Activated B cell treated with CpG ODN at 0.5 μM for 24 hours (primary cell): ENCODE measurements around the gene LYSET. TPM values are rescaled to one million over a fixed set of nuclear protein-coding genes. Genes with fewer than 3 reads are reported as not detected.
A peak's percentile ranks its signal among the peaks of the same experiment; 100 is the strongest.

Experiments
- ATAC-seq: fragments of 200-7000 bp; cut with Tn5 transposase; one replicate; pipeline ENCODE4 v1.10.0; 2021; ENCODE audit warnings: low read depth, mild to moderate bottlenecking, moderate library complexity
- CTCF ChIA-PET: fragments of 350-600 bp; sonication (Branson Sonifier 250); formaldehyde crosslinking; loops from one replicate; lab custom pipeline; 2021; ENCODE audit warnings: antibody characterized with exemption; lab: Charles Lee
- POLR2A ChIA-PET: fragments of 350-600 bp; sonication (Branson Sonifier 250); formaldehyde crosslinking; loops from one replicate; lab custom pipeline; 2021; ENCODE audit warnings: antibody characterized with exemption; lab: Charles Lee
- DNase-seq: peaks from one replicate; pipeline ENCODE4 v3.0.0; 2022
- H3K27ac Mint-ChIP-seq: one replicate; pipeline ENCODE4 v1.8.0; 2020; ENCODE audit warnings: mixed read lengths
- H3K27me3 Mint-ChIP-seq: one replicate; pipeline ENCODE4 v1.8.0; 2021; ENCODE audit warnings: mixed read lengths
- H3K36me3 Mint-ChIP-seq: one replicate; pipeline ENCODE4 v1.8.0; 2021; ENCODE audit warnings: low read depth, mixed read lengths
- H3K4me1 Mint-ChIP-seq: one replicate; pipeline ENCODE4 v1.8.0; 2021; ENCODE audit warnings: mixed read lengths
- H3K4me3 Mint-ChIP-seq: one replicate; pipeline ENCODE4 v1.8.0; 2020; ENCODE audit warnings: mild to moderate bottlenecking, mixed read lengths
- H3K9me3 Mint-ChIP-seq: one replicate; pipeline ENCODE4 v1.8.0; 2020; ENCODE audit warnings: mixed read lengths
- intact Hi-C: fragments of 100-400 bp; cut with micrococcal nuclease; formaldehyde crosslinking; loops from one replicate; pipeline ENCODE4 v1.15.1; 2024
- total RNA-seq: library from RNA; stranded (reverse); gene quantifications from 2 replicates; pipeline ENCODE4 v1.2.3, GENCODE V29; 2022
- TF ChIP-seq, protein P1 (sequence below): fragments of 200-600 bp; IDR thresholded peaks from one replicate; pipeline ENCODE4 v1.8.0; 2022; ENCODE audit warnings: antibody characterized with exemption, mild to moderate bottlenecking

LYSET gene
- total RNA-seq, 1 donor from 2014 or later, result 19.3 TPM

DNA sequence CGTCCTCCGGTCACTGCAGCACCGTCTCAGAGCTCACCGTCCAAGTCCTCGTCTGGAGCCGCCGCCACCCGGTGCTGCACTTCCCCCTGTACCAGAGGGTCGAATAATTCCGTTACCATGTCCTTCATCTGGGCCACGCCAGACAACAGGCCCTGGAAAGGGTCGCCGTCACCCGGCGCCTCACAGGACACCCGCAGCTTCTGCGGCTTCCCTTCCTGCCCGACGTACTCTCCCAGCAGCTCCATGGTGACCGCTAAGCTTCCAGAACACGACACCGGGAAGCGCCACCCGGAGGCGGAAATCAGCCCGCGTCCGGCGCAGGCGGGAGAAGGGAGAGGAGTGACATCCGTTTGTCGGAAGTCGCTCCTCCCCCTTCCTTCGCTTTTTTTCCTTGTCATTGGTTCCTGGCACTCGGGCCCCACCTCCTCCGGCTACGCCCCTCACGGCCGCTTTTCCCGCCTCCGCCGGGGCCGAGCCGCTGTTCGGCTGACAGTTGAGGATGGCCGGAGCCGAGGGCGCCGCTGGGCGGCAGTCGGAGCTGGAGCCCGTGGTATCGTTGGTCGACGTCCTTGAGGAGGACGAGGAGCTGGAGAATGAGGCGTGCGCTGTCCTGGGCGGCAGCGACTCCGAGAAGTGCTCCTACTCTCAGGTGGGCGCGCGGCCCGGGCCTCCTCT lies 21.8 kb downstream of the LYSET start, which contains the start of the genes GON7 and UBR7:
Gene GON7 (minus strand): TSS at position 273 of the 675 bp plus-strand sequence. CDS start 28 bp downstream, at position 245.
Gene UBR7 (plus strand): TSS at position 464 of the 675 bp plus-strand sequence. CDS start 36 bp downstream, at position 500.
- H3K27me3 Mint-ChIP-seq, result no peaks in the 10 kb centered on the region
- peaks cover 15% of the 10 kb centered on the region for H3K36me3 Mint-ChIP-seq
- DNase-seq (peak; percentile 84), ATAC-seq (peak; percentile 93)
- no peaks in the 10 kb centered on the region for H3K9me3 Mint-ChIP-seq
- ChIA-PET CTCF (interaction anchor here (0.9 to 3.2 kb wide), 9 partner anchors 11 to 412 kb away, joined by 3 to 16 read pairs (median 5); partner anchors contain the start of genes LYSET and MOAP1), POLR2A (interaction anchor here (1.1 to 4.5 kb wide), 6 partner anchors 16 to 330 kb away, joined by 3 to 38 read pairs (median 4); partner anchors contain the start of genes LYSET and MOAP1)
- H3K4me3 Mint-ChIP-seq, result peak within 1 kb of the TSS; percentile 96
- TF ChIP-seq, protein P1, sequence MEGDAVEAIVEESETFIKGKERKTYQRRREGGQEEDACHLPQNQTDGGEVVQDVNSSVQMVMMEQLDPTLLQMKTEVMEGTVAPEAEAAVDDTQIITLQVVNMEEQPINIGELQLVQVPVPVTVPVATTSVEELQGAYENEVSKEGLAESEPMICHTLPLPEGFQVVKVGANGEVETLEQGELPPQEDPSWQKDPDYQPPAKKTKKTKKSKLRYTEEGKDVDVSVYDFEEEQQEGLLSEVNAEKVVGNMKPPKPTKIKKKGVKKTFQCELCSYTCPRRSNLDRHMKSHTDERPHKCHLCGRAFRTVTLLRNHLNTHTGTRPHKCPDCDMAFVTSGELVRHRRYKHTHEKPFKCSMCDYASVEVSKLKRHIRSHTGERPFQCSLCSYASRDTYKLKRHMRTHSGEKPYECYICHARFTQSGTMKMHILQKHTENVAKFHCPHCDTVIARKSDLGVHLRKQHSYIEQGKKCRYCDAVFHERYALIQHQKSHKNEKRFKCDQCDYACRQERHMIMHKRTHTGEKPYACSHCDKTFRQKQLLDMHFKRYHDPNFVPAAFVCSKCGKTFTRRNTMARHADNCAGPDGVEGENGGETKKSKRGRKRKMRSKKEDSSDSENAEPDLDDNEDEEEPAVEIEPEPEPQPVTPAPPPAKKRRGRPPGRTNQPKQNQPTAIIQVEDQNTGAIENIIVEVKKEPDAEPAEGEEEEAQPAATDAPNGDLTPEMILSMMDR, result no peak
- intact Hi-C loops, result loop anchor here (1.0 to 10.0 kb wide), 8 partner anchors 22 to 768 kb away; partner anchors contain the start of genes ASB2, BTBD7, ITPK1 and LYSET
- H3K27ac Mint-ChIP-seq, result peak within 1 kb of the TSS; percentile 90
- peaks cover 56% of the 10 kb centered on the region for H3K4me1 Mint-ChIP-seq

DNA sequence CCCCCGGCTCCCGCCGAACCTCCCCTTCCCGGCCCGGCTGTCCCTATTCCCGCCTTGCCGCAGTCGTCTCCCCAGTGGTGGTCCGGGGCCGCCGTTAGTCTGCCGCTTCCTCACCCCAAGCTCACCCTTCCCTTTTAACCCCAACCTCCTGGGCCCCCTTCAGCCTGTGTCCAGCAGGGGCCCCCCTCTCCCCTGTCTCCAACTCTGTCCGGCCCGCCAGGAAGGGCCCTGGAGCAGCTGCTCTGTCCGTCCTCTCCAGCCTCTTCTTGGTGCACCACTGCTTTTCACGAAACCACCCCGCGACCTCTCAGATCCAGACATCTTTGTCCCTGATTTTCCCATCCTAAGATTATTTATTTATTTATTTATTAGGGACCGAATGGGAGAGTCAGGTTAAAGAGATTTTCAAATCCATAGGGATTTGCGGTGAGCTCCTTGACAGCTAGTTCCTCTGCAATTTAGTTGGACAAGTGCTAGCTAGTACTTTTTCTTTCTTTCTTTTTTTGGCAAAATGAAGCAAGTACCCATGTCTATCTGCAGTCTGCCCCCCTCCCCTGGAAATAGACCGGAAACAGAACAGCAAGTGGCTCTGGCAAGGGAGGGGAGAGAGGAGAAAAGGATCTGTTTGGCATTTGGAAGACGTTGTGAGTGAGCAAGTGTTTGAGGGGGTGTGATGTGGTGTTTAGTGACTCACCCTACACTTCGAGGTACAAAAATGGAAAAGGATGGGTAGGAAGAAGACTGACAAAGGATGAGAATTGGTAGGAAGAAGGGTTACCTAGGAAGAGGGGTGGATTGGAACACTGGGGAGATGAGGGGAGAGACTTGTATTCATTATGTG lies 22.6 kb downstream of the LYSET start:
- ATAC-seq (peak; percentile 42), DNase-seq (no peak)
- Mint-ChIP-seq H3K4me3 (peak overlapping the region; percentile 96), H3K36me3 (peaks cover 18% of the 10 kb centered on the region), H3K9me3 (no peaks in the 10 kb centered on the region), H3K4me1 (peaks cover 64% of the 10 kb centered on the region), H3K27ac (peak overlapping the region; percentile 41), H3K27me3 (no peaks in the 10 kb centered on the region)
- ChIA-PET CTCF (interaction anchor here (0.8 to 3.2 kb wide), 10 partner anchors 10 to 411 kb away, joined by 3 to 16 read pairs (median 4); partner anchors contain the start of genes LYSET and MOAP1), POLR2A (interaction anchor here (1.1 to 4.5 kb wide), 5 partner anchors 17 to 329 kb away, joined by 3 to 38 read pairs (median 5); partner anchors contain the start of genes LYSET and MOAP1)
- TF ChIP-seq, protein P1, result no peak
- intact Hi-C loops, result loop anchor here (1.0 to 10.0 kb wide), 8 partner anchors 22 to 767 kb away; partner anchors contain the start of genes ASB2, BTBD7, ITPK1 and LYSET

DNA sequence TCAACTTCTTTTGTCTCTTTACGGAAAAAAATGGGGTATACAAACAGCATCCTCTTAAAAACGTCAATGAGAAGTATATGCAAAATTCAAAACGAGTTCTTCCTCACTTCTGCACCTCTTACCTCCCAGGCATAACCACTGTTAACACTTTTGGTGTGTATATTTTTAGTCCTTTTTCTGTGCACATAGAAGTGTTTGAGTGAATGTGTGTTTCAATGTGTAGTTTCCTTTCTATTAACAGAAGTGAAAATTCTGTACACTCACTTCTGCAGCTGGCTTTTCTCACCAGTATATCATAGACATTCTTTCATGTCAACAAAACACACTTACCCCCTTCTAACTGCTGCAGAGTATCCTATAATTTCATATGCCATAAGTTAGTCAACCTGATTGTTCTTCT lies 27.3 kb downstream of the LYSET start:
- peak overlapping the region; percentile 44 for H3K4me3 Mint-ChIP-seq
- intact Hi-C loops, result no loop called here
- H3K4me1 Mint-ChIP-seq, result peaks cover 44% of the 10 kb centered on the region
- DNase-seq (no peak), ATAC-seq (no peak)
- TF ChIP-seq, protein P1, result no peak
- peaks cover 51% of the 10 kb centered on the region for H3K36me3 Mint-ChIP-seq
- H3K9me3 Mint-ChIP-seq, result no peaks in the 10 kb centered on the region
- no peaks in the 10 kb centered on the region for H3K27me3 Mint-ChIP-seq
- peak overlapping the region; percentile 75 for H3K27ac Mint-ChIP-seq
- ChIA-PET POLR2A (no interaction called here), CTCF (interaction anchor here (1.4 kb wide), 1 partner anchor 99 kb away, joined by 3 read pairs; no protein-coding TSS in a partner anchor)

DNA sequence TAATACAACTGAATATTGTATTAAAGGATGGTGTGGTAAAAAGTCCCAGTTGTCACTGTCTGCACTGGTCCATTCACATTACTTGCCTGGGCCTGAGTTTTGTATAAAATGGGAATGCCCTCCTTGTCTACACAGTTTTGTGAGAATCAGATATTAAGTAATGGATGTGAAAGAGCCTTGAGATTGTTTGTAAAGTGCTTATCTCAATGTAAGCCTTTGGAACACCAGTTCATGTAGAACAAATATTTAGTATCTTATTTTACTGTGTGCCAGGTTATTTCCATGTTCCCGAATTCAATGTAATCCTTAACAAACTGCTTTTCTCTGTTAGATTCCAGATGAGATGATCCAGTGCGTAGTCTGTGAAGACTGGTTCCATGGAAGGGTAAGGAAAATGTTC lies 29.5 kb downstream of the LYSET start:
- Mint-ChIP-seq H3K9me3 (no peaks in the 10 kb centered on the region), H3K4me1 (peaks cover 25% of the 10 kb centered on the region), H3K36me3 (peaks cover 59% of the 10 kb centered on the region), H3K27me3 (no peaks in the 10 kb centered on the region), H3K4me3 (no peak overlapping the region), H3K27ac (no peak overlapping the region)
- intact Hi-C loops, result no loop called here
- POLR2A ChIA-PET, result no interaction called here
- no peak for DNase-seq
- TF ChIP-seq, protein P1, result no peak
- CTCF ChIA-PET, result no interaction called here
- no peak for ATAC-seq
